SK-N-SH treated with all-trans-retinoic acid at 6 μM for 48 hours (cell line): ENCODE data around the gene KRT80.

Experiments used
- ARNTL ChIP-seq: fragments of 450-650 bp; formaldehyde crosslinking; IDR thresholded peaks from 2 replicates; pipeline ENCODE4 v1.5.0; 2020; ENCODE audit warnings: low read depth, mild to moderate bottlenecking, moderate library complexity, borderline replicate concordance
- CREB5 ChIP-seq: fragments of 250-450 bp; sonication (Bioruptor Pico); IDR thresholded peaks from 2 replicates; pipeline ENCODE4 v1.5.1; 2020; ENCODE audit warnings: low read depth, mild to moderate bottlenecking, moderate library complexity
- POU6F1 ChIP-seq: fragments of 250-450 bp; sonication (Bioruptor Pico); IDR thresholded peaks from 2 replicates; pipeline ENCODE4 v1.8.0; 2021; ENCODE audit warnings: low read depth, mild to moderate bottlenecking, moderate library complexity, borderline replicate concordance
- RARB ChIP-seq: fragments of 250-450 bp; sonication (Bioruptor Pico); IDR thresholded peaks from 2 replicates; pipeline ENCODE4 v1.8.0; 2021; ENCODE audit warnings: mild to moderate bottlenecking, moderate library complexity
- ZFP3 ChIP-seq: fragments of 250-450 bp; sonication (Bioruptor Pico); IDR thresholded peaks from 2 replicates; pipeline ENCODE4 v1.5.0; 2020; ENCODE audit warnings: mild to moderate bottlenecking, moderate library complexity
- ZNF70 ChIP-seq: fragments of 450-650 bp; formaldehyde crosslinking; IDR thresholded peaks from 2 replicates; pipeline ENCODE4 v1.5.0; 2020; ENCODE audit warnings: mild to moderate bottlenecking, moderate library complexity
- ZNF8 ChIP-seq: fragments of 450-650 bp; formaldehyde crosslinking; IDR thresholded peaks from 2 replicates; pipeline ENCODE4 v1.5.0; 2020; ENCODE audit warnings: mild to moderate bottlenecking, moderate library complexity

- no peak for TF ChIP-seq POU6F1 (CRISPR knock-in tag)
- no peak for TF ChIP-seq ZNF70
- no peak for TF ChIP-seq ARNTL
- TF ChIP-seq ZNF8 (CRISPR knock-in tag), result no peak
- no peak for TF ChIP-seq ZFP3 (CRISPR knock-in tag)
- no peak for TF ChIP-seq RARB
- no peak for TF ChIP-seq CREB5 (CRISPR knock-in tag)
These were observed 69.3 kb downstream of the KRT80 start for GRCh38 chr12:52122540-52122871.
